PC-3 (cell line): ENCODE data around the gene RPL31.

Experiments
- CTCF ChIP-seq: fragments of 300-600 bp; sonication (generic); conservative IDR thresholded peaks from 2 replicates; pipeline ENCODE4 v1.5.1; 2017; ENCODE audit warnings: antibody characterized with exemption, low read depth, mild to moderate bottlenecking, low read length
- EZH2 ChIP-seq: fragments of 300-600 bp; sonication (generic); IDR thresholded peaks from one replicate; pipeline ENCODE4 v1.6.1; 2017; ENCODE audit warnings: antibody characterized with exemption, mild to moderate bottlenecking, low read length; ENCODE audit not compliant: unreplicated experiment
- EZH2phosphoT487 ChIP-seq: fragments of 300-600 bp; sonication (generic); IDR thresholded peaks from 2 replicates; pipeline ENCODE4 v1.6.1; 2018; ENCODE audit warnings: mild to moderate bottlenecking, antibody characterized with exemption, low read length, borderline replicate concordance

- TF ChIP-seq CTCF (no peak), EZH2phosphoT487 (no peak), EZH2 (no peak)
Measured at GRCh38 chr2:100998235-100998573, 3.9 kb upstream of the RPL31 start.
